ENCODE measurements around the gene DNAJC22.
"Not testable (repeated sequence)": the region's sequence is repeated elsewhere in the genome, so short reads cannot be mapped to it uniquely, and the experiment has no call there.

Gene DNAJC22

GRCh38 chr12:49332441-49332861 lies 14.2 kb upstream of the DNAJC22 start:
- POLR2A ChIA-PET: interaction anchor here (1.8 to 2.3 kb wide), 3 partner anchors 10 to 34 kb away, joined by 7 to 43 read pairs (median 24); partner anchors contain the start of genes SPATS2 and TROAP
- CTCF ChIA-PET: interaction anchor here (0.8 to 3.5 kb wide), 10 partner anchors 10 to 181 kb away, joined by 3 to 55 read pairs (median 12); partner anchors contain the start of genes DNAJC22 and TROAP
- DNase-seq (ENCODE audit: extremely low spot score): no peak
- TF ChIP-seq LEF1 (IDR thresholded peaks at IDR 0.05; ENCODE audit: borderline replicate concordance) (no peak), ZNF384 (IDR thresholded peaks at IDR 0.05) (no peak), PKNOX1 (IDR thresholded peaks at IDR 0.05) (no peak), ARNT (IDR thresholded peaks at IDR 0.05) (no peak), FOXK2 (IDR thresholded peaks at IDR 0.05) (no peak), SUZ12 (IDR thresholded peaks at IDR 0.05) (no peak), CTBP1 (IDR thresholded peaks at IDR 0.05; ENCODE audit: borderline replicate concordance) (no peak), L3MBTL2 (conservative IDR thresholded peaks at IDR 0.05) (no peak), HDGF (IDR thresholded peaks at IDR 0.05; ENCODE audit: borderline replicate concordance) (no peak), BHLHE40 (IDR thresholded peaks at IDR 0.05; ENCODE audit: borderline replicate concordance) (no peak), FOXA1 (IDR thresholded peaks at IDR 0.05) (no peak), TARDBP (IDR thresholded peaks at IDR 0.05) (no peak), FOXM1 (IDR thresholded peaks at IDR 0.05; ENCODE audit: borderline replicate concordance) (no peak), ELF4 (IDR thresholded peaks at IDR 0.05) (no peak), SP1 (IDR thresholded peaks at IDR 0.05) (no peak), NFRKB (IDR thresholded peaks at IDR 0.05) (no peak)

- DNase-seq (ENCODE audit: extremely low spot score): no peak
- POLR2A ChIA-PET: interaction anchor here (0.7 to 5.4 kb wide), 3 partner anchors 9 to 10 kb away, joined by 3 to 37 read pairs (median 24); partner anchors contain the start of gene TROAP
- TF ChIP-seq FOXK2 (IDR thresholded peaks at IDR 0.05): no peak
- no peak for TF ChIP-seq LEF1 (IDR thresholded peaks at IDR 0.05; ENCODE audit: borderline replicate concordance)
- no peak for TF ChIP-seq BHLHE40 (IDR thresholded peaks at IDR 0.05; ENCODE audit: borderline replicate concordance)
- TF ChIP-seq SUZ12 (IDR thresholded peaks at IDR 0.05): no peak
- TF ChIP-seq TARDBP (IDR thresholded peaks at IDR 0.05): no peak
- no peak for TF ChIP-seq HDGF (IDR thresholded peaks at IDR 0.05; ENCODE audit: borderline replicate concordance)
- no peak for TF ChIP-seq FOXA1 (IDR thresholded peaks at IDR 0.05)
- CTCF ChIA-PET: interaction anchor here (0.6 to 3.5 kb wide), 4 partner anchors 9 to 178 kb away, joined by 6 to 55 read pairs (median 14); partner anchors contain the start of gene DNAJC22
Observed at GRCh38 chr12:49332891-49333371, 13.8 kb upstream of the DNAJC22 start.

GRCh38 chr12:49333778-49334177 lies 12.9 kb upstream of the DNAJC22 start:
- CTCF ChIA-PET: interaction anchor here (0.6 to 3.5 kb wide), 3 partner anchors 9 to 33 kb away, joined by 7 to 55 read pairs (median 21); partner anchors contain the start of gene DNAJC22
- not testable (repeated sequence) for DNase-seq (ENCODE audit: extremely low spot score)
- POLR2A ChIA-PET: interaction anchor here (0.7 to 5.4 kb wide), 2 partner anchors 8 to 11 kb away, joined by 3 to 37 read pairs; partner anchors contain the start of gene TROAP

GRCh38 chr12:49334226-49334625 lies 12.5 kb upstream of the DNAJC22 start:
- DNase-seq (ENCODE audit: extremely low spot score): no peak
- TF ChIP-seq FOXM1 (IDR thresholded peaks at IDR 0.05; ENCODE audit: borderline replicate concordance) (no peak), ZNF384 (IDR thresholded peaks at IDR 0.05) (no peak)
- POLR2A ChIA-PET: interaction anchor here (1.1 to 5.4 kb wide), 2 partner anchors 12 to 37 kb away, joined by 5 to 37 read pairs; partner anchors contain the start of gene TROAP
- CTCF ChIA-PET: interaction anchor here (0.7 kb wide), 1 partner anchor 42 kb away, joined by 3 read pairs; no protein-coding TSS in a partner anchor

- CTCF ChIA-PET: interaction anchor here (0.7 to 1.5 kb wide), 2 partner anchors 13 to 42 kb away, joined by 3 to 5 read pairs; no protein-coding TSS in a partner anchor
- TF ChIP-seq FOXM1 (IDR thresholded peaks at IDR 0.05; ENCODE audit: borderline replicate concordance): no peak
- no peak for TF ChIP-seq SP1 (IDR thresholded peaks at IDR 0.05)
- TF ChIP-seq TARDBP (IDR thresholded peaks at IDR 0.05): no peak
- TF ChIP-seq SUZ12 (IDR thresholded peaks at IDR 0.05): no peak
- TF ChIP-seq CTBP1 (IDR thresholded peaks at IDR 0.05; ENCODE audit: borderline replicate concordance): no peak
- POLR2A ChIA-PET: interaction anchor here (1.1 to 5.4 kb wide), 3 partner anchors 12 to 37 kb away, joined by 3 to 37 read pairs (median 5); partner anchors contain the start of genes SPATS2 and TROAP
- no peak for DNase-seq (ENCODE audit: extremely low spot score)
Observed at GRCh38 chr12:49334681-49335080, 12.0 kb upstream of the DNAJC22 start.

GRCh38 chr12:49335118-49335954 lies 11.4 kb upstream of the DNAJC22 start:
- DNase-seq (ENCODE audit: extremely low spot score): no peak
- ChIA-PET POLR2A (interaction anchor here (1.1 to 5.4 kb wide), 4 partner anchors 12 to 38 kb away, joined by 3 to 37 read pairs (median 4); partner anchors contain the start of genes SPATS2 and TROAP), CTCF (interaction anchor here (0.7 to 1.5 kb wide), 2 partner anchors 12 to 43 kb away, joined by 3 to 5 read pairs; no protein-coding TSS in a partner anchor)
- no peak for TF ChIP-seq ZNF384 (IDR thresholded peaks at IDR 0.05)
- no peak for TF ChIP-seq FOXK2 (IDR thresholded peaks at IDR 0.05)
- no peak for TF ChIP-seq BHLHE40 (IDR thresholded peaks at IDR 0.05; ENCODE audit: borderline replicate concordance)
- no peak for TF ChIP-seq L3MBTL2 (conservative IDR thresholded peaks at IDR 0.05)
- TF ChIP-seq TARDBP (IDR thresholded peaks at IDR 0.05): no peak
- TF ChIP-seq NFRKB (IDR thresholded peaks at IDR 0.05): no peak
- TF ChIP-seq ELF4 (IDR thresholded peaks at IDR 0.05): no peak
- TF ChIP-seq FOXM1 (IDR thresholded peaks at IDR 0.05; ENCODE audit: borderline replicate concordance): no peak
- no peak for TF ChIP-seq SUZ12 (IDR thresholded peaks at IDR 0.05)
- TF ChIP-seq HDGF (IDR thresholded peaks at IDR 0.05; ENCODE audit: borderline replicate concordance): no peak

All from HEK293T (cell line).